Kidney glomerular epithelial cell (primary cell): Measurements from ENCODE around the gene HBM.
"Not testable (repeated sequence)": the region's sequence is repeated elsewhere in the genome, so short reads cannot be mapped to it uniquely, and the experiment has no call there.

Source experiments
- DNase-seq: peaks from one replicate; lab custom pipeline; 2025; lab: John Stamatoyannopoulos, UW

HBM gene

GRCh38 chr16:185691-186090 is 19.9 kb downstream of the HBM start:
- DNase-seq, result no peak

- no peak for DNase-seq
Measured at GRCh38 chr16:187330-187729, 21.6 kb downstream of the HBM start.

GRCh38 chr16:188674-189073 is 22.9 kb downstream of the HBM start:
- no peak for DNase-seq

- DNase-seq, result no peak
Measured at GRCh38 chr16:189604-190186, 23.9 kb downstream of the HBM start.

- DNase-seq, result no peak
Measured at GRCh38 chr16:191831-192230, 26.1 kb downstream of the HBM start.

GRCh38 chr16:192686-193085 is 26.9 kb downstream of the HBM start:
- no peak for DNase-seq

GRCh38 chr16:193441-193840 is 27.7 kb downstream of the HBM start:
- DNase-seq, result no peak

GRCh38 chr16:194516-194915 is 28.7 kb downstream of the HBM start:
- DNase-seq, result no peak

- peak; percentile 16 for DNase-seq
Measured at GRCh38 chr16:200388-200787, 34.6 kb downstream of the HBM start.

- DNase-seq, result no peak
Measured at GRCh38 chr16:203246-203645, 37.5 kb downstream of the HBM start.

- DNase-seq, result not testable (repeated sequence)
Measured at GRCh38 chr16:204046-204445, 38.3 kb downstream of the HBM start.

- not testable (repeated sequence) for DNase-seq
Measured at GRCh38 chr16:209359-209758, 43.6 kb downstream of the HBM start.

- DNase-seq, result not testable (repeated sequence)
Measured at GRCh38 chr16:211631-212180, 45.9 kb downstream of the HBM start.

GRCh38 chr16:212999-213398 is 47.2 kb downstream of the HBM start:
- peak; percentile 5 for DNase-seq
